Suppressor macrophage (primary cell): ENCODE measurements around the gene MGST3.
"Not testable (repeated sequence)": the region's sequence is repeated elsewhere in the genome, so short reads cannot be mapped to it uniquely, and the experiment has no call there.

ENCODE experiments used
- DNase-seq, 4 experiments: peaks; one replicate each; pipeline ENCODE4 v3.0.0-alpha.2; 2020 to 2022

MGST3 gene

GRCh38 chr1:165658766-165659580 lies 27.9 kb downstream of the MGST3 start:
- not testable (repeated sequence) for DNase-seq

- DNase-seq = no peak
Measured at GRCh38 chr1:165659581-165659895, 28.5 kb downstream of the MGST3 start.

GRCh38 chr1:165661703-165662102 lies 30.7 kb downstream of the MGST3 start:
- DNase-seq = no peak

- DNase-seq = no peak
Measured at GRCh38 chr1:165662186-165662585, 31.2 kb downstream of the MGST3 start.

- DNase-seq = peak; percentile 14 to 56 (median 34)
Measured at GRCh38 chr1:165666152-165666825, 35.3 kb downstream of the MGST3 start.

- no peak for DNase-seq
Measured at GRCh38 chr1:165668184-165668583, 37.1 kb downstream of the MGST3 start.

- peak; percentile 15 to 76 (median 56) for DNase-seq
Measured at GRCh38 chr1:165671526-165671925, 40.5 kb downstream of the MGST3 start.

- peak; percentile 15 to 57 (median 40) for DNase-seq
Measured at GRCh38 chr1:165674599-165674998, 43.6 kb downstream of the MGST3 start.

GRCh38 chr1:165675794-165676193 lies 44.8 kb downstream of the MGST3 start:
- DNase-seq = no peak

- DNase-seq = no peak
Measured at GRCh38 chr1:165678509-165678908, 47.5 kb downstream of the MGST3 start.

GRCh38 chr1:165679282-165680036 lies 48.4 kb downstream of the MGST3 start:
- no peak for DNase-seq

- no peak for DNase-seq
Measured at GRCh38 chr1:165680303-165680702, 49.3 kb downstream of the MGST3 start.

- not testable (repeated sequence) for DNase-seq
Measured at GRCh38 chr1:165680773-165681172, 49.7 kb downstream of the MGST3 start.

- DNase-seq = no peak
Measured at GRCh38 chr1:165683848-165684485, 52.9 kb downstream of the MGST3 start.

- DNase-seq = peak; percentile 20 to 73 (median 56)
Measured at GRCh38 chr1:165686121-165686970, 55.3 kb downstream of the MGST3 start.

- DNase-seq = no peak
Measured at GRCh38 chr1:165686971-165687433, 56.0 kb downstream of the MGST3 start.

- DNase-seq = no peak
Measured at GRCh38 chr1:165688046-165688445, 57.0 kb downstream of the MGST3 start.

- DNase-seq = peak in 1 of 4 experiments; percentile 25
Measured at GRCh38 chr1:165695031-165695430, 64.0 kb downstream of the MGST3 start.

- peak; percentile 8 to 59 (median 26) for DNase-seq
Measured at GRCh38 chr1:165696625-165697100, 65.6 kb downstream of the MGST3 start.

- DNase-seq = no peak
Measured at GRCh38 chr1:165697491-165697880, 66.5 kb downstream of the MGST3 start.
